GM21515 (cell line): ENCODE data around the gene C16orf74.

Source experiments
- ATAC-seq: cut with Tn5 transposase; IDR thresholded peaks from one replicate; pipeline ENCODE4 v1.9.1; 2021; ENCODE audit not compliant: unreplicated experiment

Gene C16orf74

GRCh38 chr16:85677383-85677967, 73.4 kb downstream of the C16orf74 start:
- ATAC-seq = no peak

GRCh38 chr16:85676466-85676865, 74.4 kb downstream of the C16orf74 start:
- no peak for ATAC-seq

DNA sequence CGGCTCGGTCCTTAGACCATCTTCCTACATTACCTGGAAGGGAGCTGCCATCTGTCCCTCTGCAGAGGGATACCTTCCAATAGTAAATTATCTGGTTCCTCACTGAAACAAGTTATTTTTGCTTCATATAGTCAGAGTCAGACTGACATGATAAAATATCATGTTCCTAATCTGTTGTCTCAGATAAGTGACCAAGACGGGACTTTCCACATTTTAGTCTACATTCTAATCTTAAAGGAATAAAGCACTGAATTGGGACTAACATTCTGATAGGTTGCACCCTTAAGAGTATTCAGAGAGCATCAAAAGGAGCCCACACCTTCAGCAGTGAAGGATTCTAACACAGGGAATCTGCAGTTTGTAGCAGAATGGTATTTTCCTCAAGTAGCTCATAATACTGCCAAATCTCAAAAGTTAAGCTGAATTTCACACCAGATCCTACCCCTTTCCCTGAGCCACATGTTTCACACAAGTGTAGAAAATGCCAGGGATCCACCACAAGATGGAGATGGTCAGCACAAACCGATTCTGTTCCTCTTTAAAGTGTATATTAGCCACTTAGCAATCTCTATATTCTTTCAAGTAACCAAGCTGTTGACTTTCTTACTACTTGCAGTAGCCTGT, 75.5 kb downstream of the C16orf74 start:
- ATAC-seq = no peak

DNA sequence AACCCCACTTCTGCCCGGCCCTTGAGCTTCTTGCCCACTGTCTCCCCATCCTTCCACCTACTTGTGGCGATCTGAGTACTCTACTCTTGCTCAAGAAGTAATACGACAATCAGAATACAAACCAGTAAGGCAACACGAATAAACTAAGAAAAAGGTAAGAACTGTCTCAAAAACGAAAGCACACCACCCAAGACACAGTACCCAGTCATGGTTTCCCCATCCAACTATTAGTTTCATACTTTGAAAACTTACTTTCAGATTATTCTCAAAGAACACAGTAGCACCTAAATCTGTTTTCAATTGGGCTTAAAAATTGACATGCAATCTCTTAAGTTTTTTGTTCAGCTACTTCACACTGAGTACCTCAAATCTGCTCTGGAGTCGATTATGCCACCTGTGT, 76.1 kb downstream of the C16orf74 start:
- no peak for ATAC-seq

- no peak for ATAC-seq
These were observed 76.5 kb downstream of the C16orf74 start for GRCh38 chr16:85674418-85674755.

DNA sequence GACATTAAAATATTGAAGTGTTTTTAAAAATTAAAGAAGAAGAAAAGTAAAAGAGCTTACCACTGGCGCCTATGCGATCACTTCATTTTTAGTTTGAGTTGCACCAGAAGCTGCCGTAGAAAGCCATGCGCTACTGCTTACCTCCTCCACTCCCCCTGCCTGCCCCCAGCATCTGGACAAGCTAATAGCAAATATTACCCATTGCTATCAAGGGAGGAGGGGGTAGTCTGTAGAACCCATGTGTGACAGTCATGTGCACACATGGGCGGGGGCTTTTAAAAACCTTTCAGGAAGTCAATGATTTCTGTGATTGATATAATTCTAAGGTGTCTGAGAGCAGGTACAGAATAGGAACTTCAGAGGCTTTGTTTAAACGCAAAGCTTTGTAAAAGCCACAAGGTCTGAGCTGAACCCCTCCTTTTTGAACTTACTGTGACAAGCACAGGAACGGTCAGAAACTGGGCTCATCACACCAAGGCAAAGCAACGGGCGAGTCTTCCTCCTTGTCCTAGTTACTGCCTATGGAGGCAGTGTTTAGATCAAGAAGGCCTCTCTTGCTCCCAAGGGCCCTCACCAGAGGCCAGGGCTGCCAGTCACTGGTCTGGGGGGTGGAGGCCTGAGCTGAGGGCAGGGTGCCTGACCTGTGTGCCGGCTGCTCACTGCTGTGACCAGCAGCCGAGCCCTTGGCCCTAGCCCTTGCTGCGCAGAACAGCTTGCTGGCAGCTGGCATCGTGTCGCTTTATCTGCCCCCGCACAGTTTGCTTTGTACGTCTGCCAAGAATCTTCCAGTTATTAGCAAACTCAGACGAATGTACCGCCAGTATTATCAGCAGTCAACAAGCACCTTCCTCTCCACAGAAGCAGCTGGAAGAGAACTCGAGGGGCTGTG, 77.1 kb downstream of the C16orf74 start:
- ATAC-seq = no peak

GRCh38 chr16:85670840-85671239, 80.1 kb downstream of the C16orf74 start:
- ATAC-seq = no peak

GRCh38 chr16:85668676-85669424, 82.0 kb downstream of the C16orf74 start:
- no peak for ATAC-seq

GRCh38 chr16:85667841-85668413, 83.0 kb downstream of the C16orf74 start:
- no peak for ATAC-seq

- ATAC-seq = no peak
These were observed 83.6 kb downstream of the C16orf74 start for GRCh38 chr16:85667261-85667660.

DNA sequence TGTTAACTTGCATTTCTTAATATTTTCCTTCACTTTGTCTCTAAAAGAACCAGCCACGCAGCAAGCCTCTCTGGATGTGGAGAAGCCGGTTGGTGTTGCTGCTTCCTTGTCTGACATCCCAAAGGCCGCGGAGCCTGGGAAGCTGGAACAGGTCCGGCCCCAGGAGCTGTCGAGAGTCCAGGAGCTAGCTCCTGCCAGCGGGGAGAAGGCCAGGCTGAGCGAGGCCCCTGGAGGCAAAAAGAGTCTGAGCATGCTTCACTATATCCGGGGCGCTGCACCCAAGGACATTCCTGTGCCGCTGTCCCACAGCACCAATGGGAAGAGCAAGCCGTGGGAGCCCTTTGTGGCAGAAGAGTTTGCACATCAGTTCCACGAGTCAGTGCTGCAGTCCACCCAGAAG, 85.0 kb downstream of the C16orf74 start:
- ATAC-seq = no peak

DNA sequence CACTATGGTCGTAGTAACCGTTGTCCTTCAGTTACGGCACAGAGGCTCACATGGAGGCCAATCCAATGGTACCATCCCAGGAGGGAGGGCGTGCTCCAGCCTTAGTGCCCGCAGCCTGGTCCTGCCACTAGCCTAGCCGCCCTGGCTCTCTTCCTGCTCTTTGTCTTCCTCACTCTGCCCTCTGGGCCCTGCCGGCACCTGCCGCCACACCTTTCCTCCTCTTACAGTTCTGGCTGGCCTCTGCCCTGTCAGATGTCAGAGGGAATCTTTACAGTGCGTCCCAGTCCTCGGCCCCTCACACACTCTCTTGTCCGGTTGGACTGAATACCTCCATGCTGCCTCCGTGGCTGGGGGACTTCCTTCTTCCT, 85.5 kb downstream of the C16orf74 start:
- ATAC-seq = no peak

- no peak for ATAC-seq
These were observed 86.1 kb downstream of the C16orf74 start for GRCh38 chr16:85664580-85665372.

GRCh38 chr16:85663891-85664321, 87.0 kb downstream of the C16orf74 start:
- ATAC-seq = no peak

- no peak for ATAC-seq
These were observed 87.7 kb downstream of the C16orf74 start for GRCh38 chr16:85662976-85663830.

DNA sequence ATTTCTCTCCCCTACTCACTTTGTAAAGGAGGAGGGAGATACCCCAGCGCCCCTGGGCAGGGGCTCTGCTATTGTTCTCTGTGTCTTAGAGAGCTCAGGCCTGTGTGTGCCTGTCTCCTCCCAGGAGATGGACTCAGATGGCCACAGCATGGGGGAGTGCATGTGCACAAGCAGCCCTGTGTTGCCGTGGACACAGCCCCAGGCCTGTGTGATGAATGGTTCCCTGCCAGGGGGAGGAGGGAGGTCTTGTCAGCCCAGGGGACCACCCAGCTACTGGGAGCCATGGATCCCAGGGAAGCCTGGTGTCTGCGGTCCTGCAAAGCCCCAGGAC, 88.4 kb downstream of the C16orf74 start:
- ATAC-seq = no peak

GRCh38 chr16:85661740-85662481, 89.0 kb downstream of the C16orf74 start:
- ATAC-seq = no peak

GRCh38 chr16:85660843-85661739, 89.8 kb downstream of the C16orf74 start:
- no peak for ATAC-seq
